Heart left ventricle (tissue), 16 donors: ENCODE data around the gene CNTN5. TPM values are rescaled to one million over a fixed set of nuclear protein-coding genes. Genes with fewer than 3 reads are reported as not detected.

Experiments
- ATAC-seq, 4 donors: fragments of 200-7000 bp; cut with Tn5 transposase; one replicate each; pipeline ENCODE4 v1.9.1; 2020 to 2022; ENCODE audit warnings: moderate library complexity in 4 of 4, mild to moderate bottlenecking in 3 of 4, moderate number of reproducible peaks in 1 of 4
- DNase-seq, 5 donors: peaks; one replicate each; pipeline ENCODE4 v3.0.0-alpha.2; 2020
- H3K27ac ChIP-seq, 12 donors: fragments of 200-600 bp; sonication (generic) in 4 of 12; one replicate each; pipeline versions ENCODE4 v1.5.0 to v1.8.0; 2016 to 2022; ENCODE audit warnings: mild to moderate bottlenecking in 2 of 12
- H3K27me3 ChIP-seq, 9 donors: fragments of 200-600 bp; sonication (generic) in 2 of 9; one replicate each; pipeline versions ENCODE4 v1.5.1 to v1.8.0; 2016 to 2022; ENCODE audit warnings: mild to moderate bottlenecking in 3 of 9
- H3K36me3 ChIP-seq, 9 donors: fragments of 200-600 bp; sonication (generic) in 2 of 9; one replicate each; pipeline versions ENCODE4 v1.5.0 to v1.8.0; 2018 to 2022; ENCODE audit warnings: mild to moderate bottlenecking in 2 of 9
- H3K4me1 ChIP-seq, 12 donors: fragments of 200-600 bp; sonication (generic) in 4 of 12; one replicate each; pipeline versions ENCODE4 v1.5.0 to v1.8.0; 2016 to 2022; ENCODE audit warnings: mild to moderate bottlenecking in 3 of 12
- H3K4me3 ChIP-seq, 12 donors: fragments of 200-600 bp; sonication (generic) in 4 of 12; one replicate each; pipeline versions ENCODE4 v1.5.0 to v1.8.0; 2017 to 2022; ENCODE audit warnings: mild to moderate bottlenecking in 9 of 12, moderate library complexity in 4 of 12
- H3K9me3 ChIP-seq, 12 donors: fragments of 200-600 bp; sonication (generic) in 4 of 12; one replicate each; pipeline versions ENCODE4 v1.5.0 to v1.8.0; 2016 to 2022; ENCODE audit warnings: mild to moderate bottlenecking in 1 of 12
- CTCF ChIP-seq, 12 donors: fragments of 200-600 bp; sonication (generic) in 4 of 12; IDR thresholded peaks; one replicate each; pipeline versions ENCODE4 v1.5.0 to v1.8.0; 2018 to 2022; ENCODE audit warnings: antibody characterized with exemption in 12 of 12, mild to moderate bottlenecking in 5 of 12
- POLR2A ChIP-seq, 2 donors: fragments of 450-650 bp; IDR thresholded peaks; one replicate each; pipeline ENCODE4 v1.6.1; 2017; ENCODE audit warnings: antibody characterized with exemption in 2 of 2, mild to moderate bottlenecking in 2 of 2, moderate library complexity in 2 of 2
- WGBS, 4 donors: extraction: QIAGEN DNeasy Blood & Tissue Kit in 2 of 4; methylation state at CpG; one replicate each; pipeline versions ENCODE4 v1.1.5 to v1.1.7; 2013 to 2018; 5-methylcytosine and 5-hydroxymethylcytosine counted together
- intact Hi-C, 10 donors: fragments of 100-400 bp; cut with DNase I; formaldehyde crosslinking; loops; one replicate each; pipeline versions ENCODE4 v1.11.1 to v1.14.2; 2022
- polyA plus RNA-seq, 2 donors: library from polyadenylated mRNA; stranded (reverse); fragments of 200-250 nt; gene quantifications; one replicate each; pipeline ENCODE4 v1.2.3, GENCODE V29; 2013
- total RNA-seq, 9 donors: library from RNA; depleted of rRNA in 2 of 9; stranded (reverse); fragments of >200 nt in 2 of 9; fragmentation: NEBNext Ultra II Directional in 3 of 9; extraction: Animal tissue kit (Norgen Biotek cat#: 25700) in 3 of 9; gene quantifications; one replicate each; pipeline versions ENCODE4 v1.1.0 to v1.2.4, GENCODE V29; 2016 to 2023
- donor health status: ischemic (EF 13 %, LVEDD 7.1; RV severe dilation, severe dysfunction).
- donor health status: healthy with polysubstance abuse.
- donor health status: DM: no; HTN: yes; CAD: no.
- donor health status: DM: no; HTN: no; CAD: no.
- donor health status: ischemic (EF 25% LVEDD 6.9; RV normal size, moderate dysfunction).
- donor health status: ischemic (EF 25% LVEDD 5.7; RV mildly dilated, moderate dysfunction).
- donor health status: healthy.
- donor health status: DM: yes; HTN: yes; CAD: no.
- donor health status: ischemic (EF 35%, LVEDD 5.7; RV mildly dilated, moderate dysfunction).
- donor health status: nonischemic (EF 11% LVEDD 7.7; RV severe dilation, severe dysfunction).
- donor health status: DM: yes; HTN: yes; CAD: no.
- donor health status: PGD.
- donor health status: ischemic (EF 29% LVEDD 5.4; RV normal size, mild dysfunction).
- donor health status: nonischemic (EF 23%, LVEDD 6.1; RV moderate dilation, normal function).

The CNTN5 gene
- total and polyA plus RNA-seq, 11 donors = 0.11 to 0.16 TPM; not detected in 9

DNA sequence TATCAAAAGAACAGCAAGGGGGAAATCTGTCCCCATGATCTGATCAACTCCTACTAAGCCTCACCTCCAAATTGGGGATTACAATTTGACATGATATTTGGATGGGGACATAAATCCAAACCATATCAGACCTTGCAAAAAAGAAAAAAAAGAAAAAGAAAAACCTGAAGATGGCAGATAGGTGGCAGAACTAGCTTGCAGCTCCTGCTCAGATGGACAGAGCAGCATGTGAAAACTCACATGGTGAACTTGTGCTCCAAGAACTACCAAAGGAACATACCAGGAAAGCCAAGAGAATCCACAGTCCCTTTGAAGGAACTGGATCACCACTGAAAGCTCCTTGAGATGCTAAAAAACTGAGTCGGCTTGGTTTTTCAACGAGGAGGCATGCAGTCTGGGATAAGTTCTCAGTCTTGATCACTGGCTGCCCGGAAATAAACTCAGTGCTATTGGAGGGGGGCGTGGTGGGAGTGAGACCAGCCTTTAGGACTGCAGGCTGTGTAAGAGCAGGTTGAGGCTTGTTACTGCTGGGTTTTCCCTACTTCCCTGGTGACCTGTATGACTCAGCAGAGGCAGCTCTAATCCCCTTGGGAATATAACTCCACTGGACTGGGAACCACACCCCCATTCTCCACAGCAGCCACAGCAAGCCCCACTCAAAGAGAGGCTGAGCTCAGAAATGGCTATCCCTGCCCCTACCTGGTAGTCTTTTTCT, 1308.0 kb downstream of the CNTN5 start:
- whole genome bisulfite sequencing, 4 donors = 83 to 86% (median 85%) methylated on average over 4 of the region's 4 CpGs

DNA sequence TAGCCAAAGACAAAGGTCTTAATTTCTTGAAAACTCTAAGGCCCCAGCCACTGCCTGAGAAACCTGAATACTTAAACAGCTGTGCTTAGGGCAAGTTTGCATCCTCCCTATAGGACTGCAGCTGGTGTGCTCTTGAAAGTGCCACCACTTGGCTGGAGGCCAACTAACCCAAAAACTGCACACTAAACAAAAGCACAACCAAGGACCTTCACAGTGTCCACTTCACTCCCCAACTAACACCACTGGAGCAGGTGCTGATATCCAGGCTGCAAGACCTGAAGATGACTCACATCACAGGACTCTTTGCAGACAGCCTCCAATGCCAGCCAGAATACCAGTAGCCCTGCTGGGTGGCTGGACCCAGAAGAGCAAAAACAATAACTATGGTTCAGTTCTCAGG, 1308.6 kb downstream of the CNTN5 start:
- TF ChIP-seq POLR2A (IDR thresholded peaks at IDR 0.05) = no peak
- no peak for TF ChIP-seq CTCF (IDR thresholded peaks at IDR 0.05)
- DNase-seq (no peak), ATAC-seq (no peak)
- no peak overlapping the region for H3K4me3 ChIP-seq
- no peak overlapping the region for H3K27ac ChIP-seq
- intact Hi-C loops = no loop called here
- H3K36me3 ChIP-seq = no peaks in the 10 kb centered on the region
- peaks cover 0 to 15% (median 0%) of the 10 kb centered on the region in 12 donors for H3K9me3 ChIP-seq
- H3K27me3 ChIP-seq = no peaks in the 10 kb centered on the region
- H3K4me1 ChIP-seq = no peaks in the 10 kb centered on the region

More for the DNA sequence above, 1308.0 kb downstream of the CNTN5 start:
- TF ChIP-seq POLR2A (IDR thresholded peaks at IDR 0.05) (no peak), CTCF (IDR thresholded peaks at IDR 0.05) (no peak)
- DNase-seq = no peak
- intact Hi-C loops = no loop called here
- Histone ChIP-seq H3K4me1 (no peaks in the 10 kb centered on the region), H3K27ac (no peak overlapping the region), H3K36me3 (no peaks in the 10 kb centered on the region), H3K9me3 (peaks cover 0 to 15% (median 0%) of the 10 kb centered on the region in 12 donors), H3K27me3 (no peaks in the 10 kb centered on the region), H3K4me3 (no peak overlapping the region)
- ATAC-seq = no peak

GRCh38 chr11:100336873-100337272, 1316.1 kb downstream of the CNTN5 start:
- H3K9me3 ChIP-seq = peaks cover 0 to 18% (median 0%) of the 10 kb centered on the region in 12 donors
- intact Hi-C loops = no loop called here
- ATAC-seq (no peak), DNase-seq (no peak)
- TF ChIP-seq POLR2A (IDR thresholded peaks at IDR 0.05) = no peak
- no peak for TF ChIP-seq CTCF (IDR thresholded peaks at IDR 0.05)
- H3K27me3 ChIP-seq = no peaks in the 10 kb centered on the region
- no peaks in the 10 kb centered on the region for H3K36me3 ChIP-seq
- 67 to 98% (median 81%) methylated on average over 4 of the region's 4 CpGs for WGBS, 4 donors
- peaks cover 0 to 6% (median 0%) of the 10 kb centered on the region in 12 donors for H3K4me1 ChIP-seq
- no peak overlapping the region for H3K4me3 ChIP-seq
- H3K27ac ChIP-seq = no peak overlapping the region

- 89 to 93% (median 92%) methylated on average over 6 of the region's 6 CpGs for WGBS, 4 donors
- no peak for ATAC-seq
These were observed 1317.5 kb downstream of the CNTN5 start for GRCh38 chr11:100338144-100338840.

More at GRCh38 chr11:100338144-100338840, 1317.5 kb downstream of the CNTN5 start:
- Histone ChIP-seq H3K9me3 (peaks cover 0 to 9% (median 0%) of the 10 kb centered on the region in 12 donors), H3K27me3 (no peaks in the 10 kb centered on the region), H3K27ac (no peak overlapping the region), H3K4me3 (no peak overlapping the region), H3K4me1 (peaks cover 0 to 6% (median 0%) of the 10 kb centered on the region in 12 donors), H3K36me3 (no peaks in the 10 kb centered on the region)
- intact Hi-C loops = no loop called here
- peak in 1 of 5 donors; percentile 44 for DNase-seq
- TF ChIP-seq POLR2A (IDR thresholded peaks at IDR 0.05) = no peak
- no peak for TF ChIP-seq CTCF (IDR thresholded peaks at IDR 0.05)
